ENCODE data around the gene BMP3.
"Not testable (repeated sequence)": the region's sequence is repeated elsewhere in the genome, so short reads cannot be mapped to it uniquely, and the experiment has no call there.

Gene BMP3

GRCh38 chr4:81030061-81030980 lies at the start of gene BMP3:
BMP3 (plus strand) TSS chr4:81030708; CDS start chr4:81031285, 577 bp downstream.
- DNase-seq (ENCODE audit: low spot score): no peak

GRCh38 chr4:80986011-80986410 lies 44.5 kb upstream of the BMP3 start:
- DNase-seq (ENCODE audit: low spot score): no peak

- DNase-seq (ENCODE audit: low spot score): peak; percentile 37
Measured at GRCh38 chr4:80989921-80990544, 40.5 kb upstream of the BMP3 start.

- no peak for DNase-seq (ENCODE audit: low spot score)
Measured at GRCh38 chr4:80990851-80991250, 39.7 kb upstream of the BMP3 start.

GRCh38 chr4:80999943-81000342 lies 30.6 kb upstream of the BMP3 start:
- no peak for DNase-seq (ENCODE audit: low spot score)

- DNase-seq (ENCODE audit: low spot score): no peak
Measured at GRCh38 chr4:81003597-81004111, 26.9 kb upstream of the BMP3 start.

- no peak for DNase-seq (ENCODE audit: low spot score)
Measured at GRCh38 chr4:81007417-81007816, 23.1 kb upstream of the BMP3 start.

GRCh38 chr4:81016566-81016965 lies 13.9 kb upstream of the BMP3 start:
- DNase-seq (ENCODE audit: low spot score): not testable (repeated sequence)

- DNase-seq (ENCODE audit: low spot score): no peak
Measured at GRCh38 chr4:81019006-81019405, 11.5 kb upstream of the BMP3 start.

GRCh38 chr4:81021142-81021944 lies 9.2 kb upstream of the BMP3 start:
- DNase-seq (ENCODE audit: low spot score): no peak

GRCh38 chr4:81021981-81022380 lies 8.5 kb upstream of the BMP3 start:
- DNase-seq (ENCODE audit: low spot score): no peak

GRCh38 chr4:81023484-81023883 lies 7.0 kb upstream of the BMP3 start:
- no peak for DNase-seq (ENCODE audit: low spot score)

GRCh38 chr4:81030981-81031791 lies 678 bp downstream of the BMP3 start:
- no peak for DNase-seq (ENCODE audit: low spot score)

GRCh38 chr4:81031796-81032551 lies 1.5 kb downstream of the BMP3 start:
- no peak for DNase-seq (ENCODE audit: low spot score)

- no peak for DNase-seq (ENCODE audit: low spot score)
Measured at GRCh38 chr4:81032771-81033684, 2.5 kb downstream of the BMP3 start.

- DNase-seq (ENCODE audit: low spot score): no peak
Measured at GRCh38 chr4:81038636-81039350, 8.3 kb downstream of the BMP3 start.

GRCh38 chr4:81039351-81039972 lies 9.0 kb downstream of the BMP3 start:
- no peak for DNase-seq (ENCODE audit: low spot score)

- peak; percentile 15 for DNase-seq (ENCODE audit: low spot score)
Measured at GRCh38 chr4:81040012-81040659, 9.6 kb downstream of the BMP3 start.
